NCI-H345 (cell line): ENCODE data around the gene PITPNM1.
"Not testable (repeated sequence)": the region's sequence is repeated elsewhere in the genome, so short reads cannot be mapped to it uniquely, and the experiment has no call there.

Experiments
- DNase-seq: peaks from one replicate; lab custom pipeline; 2025; lab: John Stamatoyannopoulos, UW

The PITPNM1 gene

GRCh38 chr11:67489885-67490726, 15.1 kb downstream of the PITPNM1 start:
- DNase-seq, result no peak

GRCh38 chr11:67489203-67489884, 15.8 kb downstream of the PITPNM1 start:
- DNase-seq, result no peak

- no peak for DNase-seq
Observed at GRCh38 chr11:67486481-67487195, 18.5 kb downstream of the PITPNM1 start.

- not testable (repeated sequence) for DNase-seq
Observed at GRCh38 chr11:67485873-67486361, 19.2 kb downstream of the PITPNM1 start.

- DNase-seq, result no peak
Observed at GRCh38 chr11:67484847-67485311, 20.3 kb downstream of the PITPNM1 start.

DNA sequence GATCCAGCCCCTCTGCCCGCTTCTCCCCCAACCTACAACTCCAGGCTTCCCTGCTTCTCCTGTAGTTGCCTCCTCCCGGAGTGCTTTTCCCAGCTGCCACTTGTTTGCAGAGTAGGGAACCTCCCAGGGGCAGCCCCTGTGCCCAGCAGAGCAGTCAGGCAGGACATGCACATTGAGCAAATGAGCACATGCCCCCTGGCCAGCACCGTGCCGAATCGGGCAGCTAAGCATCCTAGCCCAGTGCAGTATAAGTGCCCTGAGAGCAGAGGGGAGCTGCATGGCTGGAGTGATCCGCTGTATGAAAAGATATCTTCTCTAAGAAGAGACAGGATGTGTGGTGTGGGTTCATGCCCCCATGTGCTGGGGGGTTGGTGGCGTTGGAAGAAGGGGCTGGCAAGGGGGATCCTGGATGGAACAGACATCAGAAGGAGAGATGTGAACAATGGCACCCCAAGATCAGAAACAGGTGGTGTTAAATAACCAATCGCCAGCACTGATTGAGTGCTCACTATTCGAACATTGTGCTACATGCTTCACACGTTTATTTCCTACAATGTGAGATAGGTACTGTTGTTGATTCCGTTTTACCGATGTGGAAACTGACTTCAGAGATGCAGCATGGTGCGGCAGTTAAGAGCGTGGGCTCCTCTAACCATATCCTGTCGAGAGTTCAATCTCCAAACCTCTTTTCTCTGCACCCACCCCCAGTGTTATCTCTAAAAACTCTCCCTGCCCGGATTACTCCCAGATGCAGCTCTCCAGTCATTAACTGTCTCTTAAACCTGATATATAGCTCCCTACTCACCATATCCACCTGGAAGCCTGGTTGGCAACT, 21.1 kb downstream of the PITPNM1 start:
- no peak for DNase-seq

GRCh38 chr11:67482827-67483798, 22.1 kb downstream of the PITPNM1 start, which contains the start of gene AIP:
AIP (plus strand) TSS chr11:67483026; CDS start chr11:67483159, 133 bp downstream.
- DNase-seq, result peak; percentile 99

- DNase-seq, result no peak
Observed at GRCh38 chr11:67482275-67482826, 22.8 kb downstream of the PITPNM1 start.

DNA sequence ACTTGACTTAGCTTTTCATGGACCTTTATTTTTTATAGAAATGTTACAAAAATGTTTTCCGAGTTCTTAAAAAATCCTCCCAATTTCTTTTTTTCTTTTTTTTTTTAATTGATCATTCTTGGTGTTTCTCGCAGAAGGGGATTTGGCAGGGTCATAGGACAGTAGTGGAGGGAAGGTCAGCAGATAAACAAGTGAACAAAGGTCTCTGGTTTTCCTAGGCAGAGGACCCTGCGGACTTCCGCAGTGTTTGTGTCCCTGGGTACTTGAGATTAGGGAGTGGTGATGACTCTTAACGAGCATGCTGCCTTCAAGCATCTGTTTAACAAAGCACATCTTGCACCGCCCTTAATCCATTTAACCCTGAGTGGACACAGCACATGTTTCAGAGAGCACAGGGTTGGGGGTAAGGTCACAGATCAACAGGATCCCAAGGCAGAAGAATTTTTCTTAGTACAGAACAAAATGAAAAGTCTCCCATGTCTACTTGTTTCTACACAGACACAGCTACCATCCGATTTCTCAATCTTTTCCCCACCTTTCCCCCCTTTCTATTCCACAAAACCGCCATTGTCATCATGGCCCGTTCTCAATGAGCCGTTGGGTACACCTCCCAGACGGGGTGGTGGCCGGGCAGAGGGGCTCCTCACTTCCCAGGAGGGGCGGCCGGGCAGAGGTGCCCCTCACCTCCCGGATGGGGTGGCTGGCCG, 27.7 kb downstream of the PITPNM1 start:
- DNase-seq, result not testable (repeated sequence)

DNA sequence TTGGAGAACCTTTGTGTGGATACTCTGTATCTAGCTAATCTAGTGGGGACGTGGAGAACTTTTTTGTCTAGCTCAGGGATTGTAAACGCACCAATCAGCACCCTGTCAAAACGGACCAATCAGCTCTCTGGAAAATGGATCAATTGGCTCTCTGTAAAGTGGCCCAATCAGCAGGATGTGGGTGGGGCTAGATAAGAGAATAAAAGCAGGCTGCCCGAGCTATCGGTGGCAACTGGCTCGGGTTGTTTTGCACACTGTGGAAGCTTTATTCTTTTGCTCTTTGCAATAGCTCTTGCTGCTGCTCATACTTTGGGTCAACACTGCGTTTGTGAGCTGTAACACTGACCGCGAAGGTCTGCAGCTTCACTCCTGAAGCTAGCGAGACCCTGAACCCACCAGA, 28.5 kb downstream of the PITPNM1 start:
- not testable (repeated sequence) for DNase-seq

GRCh38 chr11:67472882-67473281, 32.3 kb downstream of the PITPNM1 start:
- DNase-seq, result no peak

DNA sequence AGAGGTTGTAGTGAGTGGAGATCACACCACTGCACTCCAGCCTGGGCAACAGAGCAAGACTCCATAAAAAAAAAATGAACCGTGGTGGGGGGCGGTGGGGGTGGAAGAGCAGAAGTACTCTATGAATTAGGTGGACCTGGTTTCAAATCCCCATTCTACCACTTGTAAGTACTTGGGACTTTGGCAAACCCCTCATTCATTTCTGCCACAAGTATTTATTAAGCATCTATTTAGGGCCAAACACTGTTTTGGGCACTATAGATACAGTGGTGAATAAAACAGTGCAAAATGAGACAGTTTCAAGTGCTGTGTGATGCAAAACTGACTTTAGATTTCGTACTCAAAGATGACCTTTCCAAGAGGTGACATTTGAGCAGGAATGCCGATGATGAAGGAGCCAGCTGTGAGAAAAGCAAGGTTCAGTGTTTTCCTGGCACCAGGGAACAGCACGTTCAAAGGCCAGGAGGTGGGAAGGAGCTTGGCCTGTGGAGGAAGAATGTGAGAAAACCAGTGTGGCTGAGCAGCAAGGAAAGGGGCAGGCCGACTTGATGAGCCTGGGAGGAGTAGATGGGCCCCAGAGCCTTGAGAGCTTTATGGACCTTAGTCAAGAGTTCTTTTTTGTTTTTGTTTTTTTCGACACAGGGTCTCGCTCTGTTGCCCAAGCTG, 34.7 kb downstream of the PITPNM1 start:
- no peak for DNase-seq

DNA sequence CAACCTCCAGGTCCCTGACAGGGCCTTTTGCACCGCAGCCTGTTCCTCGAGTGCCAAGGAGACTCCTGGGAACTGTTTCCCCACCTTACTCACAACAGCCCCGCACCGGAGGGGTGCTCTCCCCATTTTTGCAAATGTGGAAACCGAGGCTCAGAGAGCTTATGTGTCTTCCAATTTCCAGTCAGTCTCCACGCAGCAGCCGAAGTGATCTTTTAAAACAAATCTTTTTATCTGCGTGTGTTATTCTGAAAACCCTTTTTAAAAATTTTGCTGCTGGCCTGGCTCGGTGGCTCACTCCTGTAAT, 35.7 kb downstream of the PITPNM1 start:
- DNase-seq, result no peak

GRCh38 chr11:67468759-67469507, 36.2 kb downstream of the PITPNM1 start, which contains the start of gene TMEM134:
TMEM134 (minus strand) TSS chr11:67469251; CDS start chr11:67469192, 59 bp downstream.
- peak; percentile 93 for DNase-seq

- peak; percentile 13 for DNase-seq
Observed at GRCh38 chr11:67468456-67468758, 36.8 kb downstream of the PITPNM1 start.

DNA sequence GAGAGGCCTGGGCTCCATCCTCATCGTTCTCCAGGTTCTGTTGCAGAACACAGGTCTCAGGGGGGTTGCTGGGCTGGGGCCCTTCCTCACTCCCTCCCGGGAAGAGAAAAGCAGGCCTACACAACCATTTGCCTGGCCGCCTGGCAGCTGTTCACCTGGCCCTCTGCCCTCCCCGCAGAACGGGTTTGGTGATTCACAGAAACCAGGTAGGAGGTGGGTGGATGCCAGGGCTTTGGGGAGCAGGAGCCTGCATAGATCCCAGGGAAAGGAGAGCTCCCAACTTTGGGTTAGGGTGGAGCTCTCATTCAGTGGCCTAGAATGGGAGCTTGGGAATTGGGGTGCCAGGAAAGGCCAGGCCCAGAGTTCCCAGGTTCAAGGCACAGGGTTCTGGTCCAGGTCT, 37.1 kb downstream of the PITPNM1 start:
- DNase-seq, result peak; percentile 19

DNA sequence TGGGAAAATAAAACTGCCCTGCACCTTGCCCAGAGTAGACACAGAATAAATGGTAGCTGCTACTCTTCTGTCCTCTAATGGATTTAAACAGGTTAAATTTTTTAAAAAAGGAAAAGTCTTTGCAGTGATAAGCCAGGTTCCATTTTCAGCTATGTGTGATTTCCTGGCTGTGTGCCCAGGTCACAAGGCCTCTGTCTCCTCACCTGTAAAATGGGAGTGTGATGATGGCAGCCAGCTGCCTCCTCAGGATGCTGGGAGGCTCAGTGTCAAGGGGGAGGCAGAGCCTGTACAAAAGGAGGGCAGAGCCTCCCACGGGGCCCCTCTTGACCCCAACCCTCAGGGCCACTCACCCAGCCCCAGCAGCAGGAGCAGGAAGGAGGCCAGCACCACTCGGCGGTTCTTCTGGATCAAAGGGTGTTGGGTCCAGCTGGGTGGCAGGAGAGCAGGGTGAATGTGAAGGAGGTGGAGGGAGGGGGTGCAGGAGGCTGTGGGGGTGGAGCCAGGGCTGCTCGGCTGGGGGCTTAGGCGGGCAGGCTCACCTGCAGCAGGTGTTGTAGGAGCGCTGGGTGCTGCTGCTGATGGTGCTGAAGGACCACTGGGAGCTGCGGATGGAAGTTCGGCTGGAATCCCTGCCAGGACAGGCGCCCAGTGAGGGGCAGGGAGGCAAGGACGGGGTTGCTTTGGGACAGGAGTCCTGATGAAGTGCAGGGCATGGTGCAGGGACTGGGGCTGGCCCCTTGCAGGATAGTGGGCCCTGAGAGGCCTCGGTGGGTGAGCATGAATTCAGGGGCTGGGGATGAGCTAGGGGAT, 38.0 kb downstream of the PITPNM1 start:
- no peak for DNase-seq
